Stimulated activated CD8-positive, alpha-beta memory T cell treated with anti-CD3 and anti-CD28 coated beads, Interleukin-7, amount 100 ng/mL, for 1 hour (primary cell): ENCODE data around the gene MYCBP2.

Experiments used
- DNase-seq, 2 donors: peaks; one replicate each; pipeline ENCODE4 v3.0.0-alpha.2; 2020; ENCODE audit warnings: low read depth in 2 of 2

Gene MYCBP2

GRCh38 chr13:77093735-77094134, 233.2 kb downstream of the MYCBP2 start:
- DNase-seq = no peak

- no peak for DNase-seq
Observed at GRCh38 chr13:77084755-77085154, 242.1 kb downstream of the MYCBP2 start.

- no peak for DNase-seq
Observed at GRCh38 chr13:77079902-77080413, 246.9 kb downstream of the MYCBP2 start.

- DNase-seq = no peak
Observed at GRCh38 chr13:77067519-77067918, 259.4 kb downstream of the MYCBP2 start.

GRCh38 chr13:77065461-77066147, 261.3 kb downstream of the MYCBP2 start:
- DNase-seq = no peak

- no peak for DNase-seq
Observed at GRCh38 chr13:77062097-77062496, 264.8 kb downstream of the MYCBP2 start.

GRCh38 chr13:77061362-77061761, 265.5 kb downstream of the MYCBP2 start:
- DNase-seq = no peak

GRCh38 chr13:77056886-77057285, 270.0 kb downstream of the MYCBP2 start:
- DNase-seq = no peak

- no peak for DNase-seq
Observed at GRCh38 chr13:77056382-77056781, 270.5 kb downstream of the MYCBP2 start.

GRCh38 chr13:77055158-77055557, 271.7 kb downstream of the MYCBP2 start:
- DNase-seq = no peak

- DNase-seq = no peak
Observed at GRCh38 chr13:77053192-77053591, 273.7 kb downstream of the MYCBP2 start.

- no peak for DNase-seq
Observed at GRCh38 chr13:77048681-77049080, 278.2 kb downstream of the MYCBP2 start.

- no peak for DNase-seq
Observed at GRCh38 chr13:77047649-77048343, 279.1 kb downstream of the MYCBP2 start.

- DNase-seq = no peak
Observed at GRCh38 chr13:77042566-77043177, 284.2 kb downstream of the MYCBP2 start.

GRCh38 chr13:77040835-77041234, 286.1 kb downstream of the MYCBP2 start:
- DNase-seq = no peak

GRCh38 chr13:77040076-77040475, 286.8 kb downstream of the MYCBP2 start:
- DNase-seq = no peak

GRCh38 chr13:77038907-77039480, 287.9 kb downstream of the MYCBP2 start:
- no peak for DNase-seq

- DNase-seq = no peak
Observed at GRCh38 chr13:77036279-77036678, 290.6 kb downstream of the MYCBP2 start.

GRCh38 chr13:77034881-77035280, 292.0 kb downstream of the MYCBP2 start:
- DNase-seq = no peak

- no peak for DNase-seq
Observed at GRCh38 chr13:77033717-77034302, 293.1 kb downstream of the MYCBP2 start.

GRCh38 chr13:77031656-77032243, 295.1 kb downstream of the MYCBP2 start:
- DNase-seq = no peak

GRCh38 chr13:77029436-77029835, 297.5 kb downstream of the MYCBP2 start:
- no peak for DNase-seq
